HG03135 (cell line): ENCODE measurements around the gene STON2.
"Not testable (repeated sequence)": the region's sequence is repeated elsewhere in the genome, so short reads cannot be mapped to it uniquely, and the experiment has no call there.

Experiments used
- ATAC-seq: cut with Tn5 transposase; IDR thresholded peaks from one replicate; pipeline ENCODE4 v1.9.1; 2021; ENCODE audit warnings: mild to moderate bottlenecking, moderate library complexity; ENCODE audit not compliant: unreplicated experiment

STON2 gene

DNA sequence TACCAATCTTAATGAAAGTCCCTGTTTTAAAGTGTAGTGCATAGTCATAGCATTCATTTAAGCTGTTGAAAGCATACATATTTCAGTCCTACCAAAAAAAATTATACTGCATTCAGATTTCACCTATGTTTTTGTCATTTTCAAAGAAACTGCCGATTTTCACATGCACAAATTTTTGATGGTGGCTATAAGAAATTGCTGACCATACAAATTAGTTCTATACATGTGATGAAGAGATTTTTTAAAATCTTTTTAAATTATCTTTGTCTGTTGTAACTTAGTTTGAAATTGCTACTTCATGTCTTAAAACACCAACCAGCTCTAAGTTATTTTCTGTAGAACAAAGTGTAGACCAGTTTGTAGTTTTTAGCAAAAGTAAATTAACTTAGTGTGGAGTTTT lies 175.9 kb downstream of the STON2 start:
- ATAC-seq, result no peak

DNA sequence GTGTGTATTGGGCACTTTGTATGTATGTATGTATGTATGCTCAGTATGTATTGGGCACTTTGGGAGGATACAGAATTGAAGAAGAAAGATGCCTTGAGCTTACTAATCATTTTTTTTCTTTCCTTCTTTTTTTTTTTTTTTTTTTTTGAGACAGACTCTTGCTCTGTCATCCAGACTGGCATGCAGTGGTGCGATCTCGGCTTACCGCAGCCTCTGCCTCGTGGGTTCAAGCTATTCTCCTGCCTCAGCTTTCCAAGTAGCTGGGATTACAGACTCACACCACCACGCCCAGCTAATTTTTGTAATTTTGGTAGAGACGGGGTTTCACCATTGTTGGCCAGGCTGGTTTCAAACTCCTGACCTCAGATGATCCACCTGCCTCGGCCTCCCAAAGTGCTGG lies 176.3 kb downstream of the STON2 start:
- ATAC-seq, result not testable (repeated sequence)

DNA sequence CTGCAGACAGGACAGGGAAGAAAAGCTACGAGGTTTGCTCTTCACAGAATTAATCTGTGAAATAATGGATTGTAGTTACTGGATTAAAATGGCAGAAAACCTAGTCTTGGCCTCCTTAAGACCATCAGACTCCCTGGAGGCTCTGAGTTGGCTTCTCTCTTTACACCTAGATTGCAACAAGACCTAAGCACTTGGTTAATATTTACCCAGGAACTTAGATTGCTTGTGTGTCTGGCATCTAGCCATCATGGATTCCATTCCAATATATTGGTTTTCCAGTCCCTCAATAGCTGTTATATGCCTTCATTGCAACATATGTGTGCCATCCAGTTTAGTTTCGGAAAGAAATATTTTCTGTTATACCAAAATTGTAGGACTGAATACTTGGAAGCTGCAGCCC lies 177.4 kb downstream of the STON2 start:
- no peak for ATAC-seq

DNA sequence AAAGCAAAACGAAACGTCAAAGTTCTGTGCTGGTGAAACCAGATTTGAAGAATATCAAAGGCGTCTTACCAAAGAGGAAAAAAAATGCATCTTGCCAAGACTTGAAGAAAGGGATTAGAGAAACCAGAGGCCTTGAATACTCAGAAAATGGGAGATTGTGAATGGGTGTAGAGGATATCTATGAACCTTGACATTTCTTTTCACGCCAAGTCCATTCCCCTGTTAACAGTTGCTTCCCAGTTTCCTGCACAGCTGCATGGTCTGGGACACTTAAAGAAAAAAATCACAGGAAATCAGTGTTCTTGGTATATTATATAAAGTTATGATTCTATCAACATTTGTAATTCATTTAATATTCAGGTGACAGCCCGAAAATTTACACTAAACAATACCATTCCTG lies 178.0 kb downstream of the STON2 start:
- no peak for ATAC-seq

DNA sequence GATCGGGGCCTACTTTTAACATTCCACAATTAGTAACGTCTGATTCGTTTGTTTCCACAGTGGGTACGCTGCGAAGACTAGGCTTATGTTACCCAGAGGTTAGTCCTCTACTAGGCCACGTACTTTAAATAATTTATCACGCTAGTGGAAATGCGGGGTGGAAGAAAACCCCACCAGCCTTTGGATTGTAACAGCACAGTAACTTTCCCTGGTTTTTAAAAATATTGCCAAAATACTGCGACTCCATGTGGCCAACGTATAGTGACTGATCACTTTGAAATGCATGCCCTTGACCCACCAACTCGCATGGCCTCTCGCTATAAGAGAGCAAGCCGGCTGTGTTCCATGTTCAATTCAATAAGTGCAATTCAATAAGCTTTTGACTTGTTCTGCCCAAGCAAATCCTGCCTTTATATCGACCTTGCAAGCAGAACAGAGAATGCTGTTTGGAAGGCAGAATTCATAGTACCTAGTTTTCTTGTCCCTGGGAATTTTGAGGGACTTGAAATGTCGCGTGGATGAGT lies 178.5 kb downstream of the STON2 start:
- ATAC-seq, result no peak

DNA sequence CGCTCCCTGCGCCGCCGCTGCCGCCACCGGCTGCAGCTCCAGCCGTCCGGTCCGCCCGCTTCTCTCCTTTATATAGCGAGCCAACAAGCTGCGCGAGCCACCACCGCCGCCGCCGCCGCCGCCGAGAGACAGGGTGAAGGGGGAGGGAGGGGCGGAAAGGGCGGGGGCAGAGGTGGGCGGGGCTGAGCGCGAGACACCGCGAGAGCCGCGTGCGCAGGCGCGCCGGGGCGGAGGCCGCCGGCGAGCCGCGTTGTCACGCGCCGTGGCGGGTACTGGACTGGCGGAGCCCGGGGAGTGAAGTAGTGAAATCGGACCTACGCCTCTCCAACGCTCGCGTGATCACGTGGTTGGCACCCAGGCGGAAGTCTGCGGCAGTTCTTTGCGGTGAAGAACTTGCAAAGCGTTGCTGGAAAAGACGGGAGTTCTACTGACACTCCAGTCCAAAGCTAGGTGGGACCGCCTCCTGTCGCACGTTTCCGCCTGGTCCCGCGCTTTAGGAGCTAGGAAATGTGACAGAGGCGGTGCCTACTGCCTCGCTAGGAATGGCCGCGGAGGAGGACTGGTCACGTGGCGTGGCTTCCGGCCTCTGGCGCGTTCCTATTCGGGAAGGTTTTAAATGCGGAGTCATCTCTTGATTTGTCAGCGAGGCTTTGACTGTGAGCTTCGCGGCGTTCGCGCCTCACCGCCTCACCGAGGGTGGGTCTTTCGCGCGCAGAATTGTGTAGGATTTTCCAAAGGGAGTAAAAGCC lies 179.1 kb downstream of the STON2 start, which contains the start of gene GTF2A1:
TSS of gene GTF2A1 (minus strand) at position 130 of the 749 bp plus-strand sequence. CDS start 441 bp downstream, outside the sequence.
- ATAC-seq, result peak; percentile 80

DNA sequence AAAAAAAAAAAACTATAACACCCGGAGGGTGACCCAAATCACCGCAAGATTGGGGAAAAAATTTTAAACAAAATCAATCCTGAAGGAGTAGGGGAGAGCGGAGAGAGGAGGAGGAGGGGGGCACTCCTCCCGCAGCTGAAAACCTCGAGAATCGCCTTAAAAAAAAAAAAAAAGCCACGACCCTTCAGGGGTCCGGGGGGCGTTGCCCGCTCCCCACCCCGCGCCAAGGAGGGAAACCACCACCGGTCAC lies 179.6 kb downstream of the STON2 start:
- no peak for ATAC-seq

DNA sequence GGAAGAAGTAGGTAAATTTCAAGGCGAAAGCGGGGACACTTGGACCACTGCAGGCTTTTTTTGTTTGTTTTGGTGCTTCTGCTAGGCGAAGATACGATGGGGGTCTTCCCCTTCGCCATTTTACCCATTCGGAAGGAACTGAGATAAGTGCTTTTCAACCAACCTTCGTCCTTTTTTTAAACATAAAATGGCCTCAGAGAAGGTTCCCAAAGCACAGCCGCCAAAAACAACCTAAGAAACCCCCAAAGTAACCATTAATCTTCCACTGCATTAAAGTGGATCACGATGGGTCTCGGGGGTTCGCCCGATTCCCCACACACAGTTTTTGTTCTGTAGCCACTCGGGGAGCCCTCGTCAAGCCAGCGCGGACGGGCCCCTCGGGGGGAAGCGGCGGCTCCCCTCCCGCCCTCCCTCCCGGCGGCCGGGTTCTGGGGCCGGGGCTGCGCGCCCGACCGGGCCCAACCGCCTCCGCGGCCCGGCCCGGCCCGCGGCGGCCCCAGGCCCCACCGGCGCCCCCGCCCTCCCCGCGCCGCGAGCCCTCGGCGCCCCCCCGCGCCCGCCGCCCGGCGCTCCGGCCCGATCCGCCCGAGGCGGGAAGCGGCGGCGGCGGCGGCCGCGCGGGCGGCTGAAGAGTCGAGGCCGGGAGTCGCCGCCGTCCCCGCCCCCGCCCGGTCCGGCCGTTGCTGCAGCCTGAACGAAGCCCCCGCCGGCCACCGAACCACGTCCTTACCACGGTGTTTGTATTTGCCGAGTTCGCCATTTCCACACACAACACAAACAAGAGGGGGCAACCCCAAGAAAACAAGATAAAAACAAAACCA lies 180.2 kb downstream of the STON2 start:
- no peak for ATAC-seq

DNA sequence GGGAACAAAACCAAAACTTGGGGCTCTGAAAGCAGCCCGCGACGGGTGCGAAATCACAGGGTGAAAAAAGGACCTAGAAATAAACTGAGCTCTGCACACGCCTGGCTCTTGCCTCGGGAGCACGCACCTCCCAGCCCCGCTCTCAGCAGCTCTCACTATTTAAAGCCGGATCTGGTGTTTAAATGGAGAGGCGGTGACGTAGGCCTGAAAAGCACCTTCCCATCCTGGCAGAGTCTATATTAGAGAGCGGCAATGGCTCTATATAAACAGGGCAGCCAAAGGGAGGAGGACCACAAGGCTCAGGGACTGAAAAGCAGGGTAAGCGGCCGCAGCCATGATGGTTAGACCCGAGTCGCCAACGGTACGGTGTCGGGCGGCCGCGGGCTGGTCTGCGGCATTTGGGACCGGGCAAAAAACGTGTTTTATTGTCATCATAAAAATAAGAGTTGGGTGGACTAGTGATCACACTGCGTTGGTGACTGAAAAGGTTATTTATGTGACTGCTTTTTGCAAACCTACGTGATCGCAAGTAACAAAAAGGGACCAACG lies 180.8 kb downstream of the STON2 start:
- ATAC-seq, result peak; percentile 51

DNA sequence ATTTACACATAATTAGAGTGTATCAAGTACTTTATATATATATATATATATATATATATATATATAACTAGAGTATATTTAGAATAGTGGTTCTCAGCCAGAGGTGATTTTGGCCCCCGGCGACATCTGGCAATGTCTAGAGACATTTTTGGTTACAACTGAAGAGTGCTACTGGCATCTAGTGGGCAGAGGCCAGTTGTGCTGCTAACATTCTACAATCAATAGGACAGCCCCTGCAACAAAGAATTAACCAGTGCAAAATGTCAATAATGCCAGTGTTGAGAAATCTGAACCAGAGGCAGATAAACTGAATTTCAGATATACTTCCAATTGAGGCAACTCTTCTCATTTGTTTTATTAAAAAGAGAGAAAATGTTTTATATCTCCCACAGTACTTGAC lies 188.3 kb downstream of the STON2 start:
- ATAC-seq, result peak; percentile 69
